ENCODE results near the gene GRAMD1B. TPM values are rescaled to one million over a fixed set of nuclear protein-coding genes. Genes with fewer than 3 reads are reported as not detected.
"Not testable (repeated sequence)": the region's sequence is repeated elsewhere in the genome, so short reads cannot be mapped to it uniquely, and the experiment has no call there.

GRAMD1B gene
- total RNA-seq, 1 experiment from 2014 or later = 12.7 TPM

GRCh38 chr11:123511037-123511870, 81.2 kb downstream of the GRAMD1B start:
- Histone ChIP-seq H3K9me3 (ENCODE audit: control insufficient read depth in 1 of 2, insufficient read depth in 1 of 2, low read depth in 1 of 2, low read length in 2 of 2) (no peaks in the 10 kb centered on the region), H3K79me2 (ENCODE audit: insufficient read depth, low read length) (no peaks in the 10 kb centered on the region), H3K27ac (ENCODE audit: low read depth, low read length) (no peak overlapping the region), H2AFZ (ENCODE audit: low read depth, low read length, poor library complexity, severe bottlenecking) (peak overlapping the region; percentile 60), H3K4me3 (replicated peaks in 1 of 2; ENCODE audit: low read depth in 1 of 2, low read length in 2 of 2) (no peak overlapping the region), H3K9me2 (ENCODE audit: insufficient read depth) (no peaks in the 10 kb centered on the region), H4K20me1 (ENCODE audit: insufficient read depth) (no peaks in the 10 kb centered on the region), H3K9ac (ENCODE audit: low read length) (no peak overlapping the region), H3K27me3 (ENCODE audit: insufficient read depth, low read length) (no peaks in the 10 kb centered on the region; the same call in 1 of the 2 replicates), H3K4me2 (ENCODE audit: low read length) (peak overlapping the region; percentile 50), H3K36me3 (ENCODE audit: control insufficient read depth in 1 of 2, insufficient read depth in 2 of 2, low read length in 2 of 2) (no peaks in the 10 kb centered on the region), H3K4me1 (ENCODE audit: control insufficient read depth in 1 of 2, insufficient read depth in 2 of 2, low read length in 2 of 2) (peaks cover 5 to 6% of the 10 kb centered on the region in 2 experiments; a peak in 3 of 4 replicates)
- TF ChIP-seq ELF1 (IDR thresholded peaks at IDR 0.05; ENCODE audit: borderline replicate concordance, low read depth) (no peak), REST (IDR thresholded peaks at IDR 0.05; ENCODE audit: low read depth) (no peak), SP1 (IDR thresholded peaks at IDR 0.05; ENCODE audit: low read depth) (peak; percentile 27; the same call in 1 of the 2 replicates), CTCF (IDR thresholded peaks at IDR 0.05 in 2 of 3, conservative IDR thresholded peaks at IDR 0.05 in 1 of 3; ENCODE audit: borderline replicate concordance in 1 of 3, insufficient read depth in 1 of 3, low read depth in 2 of 3, low read length in 2 of 3) (peak; percentile 82 to 95 (median 89)), RAD21 (IDR thresholded peaks at IDR 0.05; ENCODE audit: low read depth) (peak; percentile 88)
- BruUV-seq (replicated peaks) = no TSS peak
- intact Hi-C loops (cut with micrococcal nuclease) = loop anchor here (1.0 to 10.0 kb wide), 3 partner anchors 44 to 194 kb away; no protein-coding TSS in a partner anchor
- ChIA-PET CTCF (interaction anchor here (1.0 to 1.8 kb wide), 8 partner anchors 8 to 70 kb away, joined by 3 to 7 read pairs (median 5); no protein-coding TSS in a partner anchor), RAD21 (ENCODE audit: low non-redundant PET in 1 of 2, low total read pairs in 2 of 2, uncharacterized antibody in 2 of 2, unreplicated experiment in 2 of 2) (no interaction called here), POLR2A (no interaction called here)
- peak; percentile 74 for DNase-seq (ENCODE audit: low read depth, low spot score)
- peak; percentile 100 for ATAC-seq

- H3K9me2 ChIP-seq (ENCODE audit: insufficient read depth); H3K4me3 ChIP-seq (replicated peaks in 1 of 2; ENCODE audit: low read depth in 1 of 2, low read length in 2 of 2); ATAC-seq; H3K9me3 ChIP-seq (ENCODE audit: control insufficient read depth in 1 of 2, insufficient read depth in 1 of 2, low read depth in 1 of 2, low read length in 2 of 2); H3K27ac ChIP-seq (ENCODE audit: low read depth, low read length); BruUV-seq (replicated peaks); RAD21 ChIA-PET (ENCODE audit: low non-redundant PET in 1 of 2, low total read pairs in 2 of 2, uncharacterized antibody in 2 of 2, unreplicated experiment in 2 of 2); H2AFZ ChIP-seq (ENCODE audit: low read depth, low read length, poor library complexity, severe bottlenecking); H4K20me1 ChIP-seq (ENCODE audit: insufficient read depth); H3K79me2 ChIP-seq (ENCODE audit: insufficient read depth, low read length); H3K9ac ChIP-seq (ENCODE audit: low read length); H3K36me3 ChIP-seq (ENCODE audit: control insufficient read depth in 1 of 2, insufficient read depth in 2 of 2, low read length in 2 of 2); H3K4me1 ChIP-seq (ENCODE audit: control insufficient read depth in 1 of 2, insufficient read depth in 2 of 2, low read length in 2 of 2); H3K27me3 ChIP-seq (ENCODE audit: insufficient read depth, low read length); DNase-seq (ENCODE audit: low read depth, low spot score); H3K4me2 ChIP-seq (ENCODE audit: low read length); POLR2A ChIA-PET: not testable (repeated sequence)
- CTCF ChIA-PET = interaction anchor here (1.0 kb wide), 1 partner anchor 48 kb away, joined by 3 read pairs; no protein-coding TSS in a partner anchor
- intact Hi-C loops (cut with micrococcal nuclease) = loop anchor here (10.0 kb wide), 1 partner anchor 191 kb away; no protein-coding TSS in a partner anchor
Measured at GRCh38 chr11:123513309-123513708, 83.2 kb downstream of the GRAMD1B start.
